GM20000 (cell line): ENCODE data around the gene FBXO9.

Experiments used
- DNase-seq: peaks from one replicate; pipeline ENCODE4 v3.0.0; 2012; ENCODE audit warnings: low spot score
- TF ChIP-seq, protein P1 (sequence below): IDR thresholded peaks from 2 replicates; pipeline ENCODE4 v1.5.1; 2012; ENCODE audit warnings: mild to moderate bottlenecking, control low read depth; ENCODE audit errors: extremely low read depth, missing control alignments

Gene FBXO9

DNA sequence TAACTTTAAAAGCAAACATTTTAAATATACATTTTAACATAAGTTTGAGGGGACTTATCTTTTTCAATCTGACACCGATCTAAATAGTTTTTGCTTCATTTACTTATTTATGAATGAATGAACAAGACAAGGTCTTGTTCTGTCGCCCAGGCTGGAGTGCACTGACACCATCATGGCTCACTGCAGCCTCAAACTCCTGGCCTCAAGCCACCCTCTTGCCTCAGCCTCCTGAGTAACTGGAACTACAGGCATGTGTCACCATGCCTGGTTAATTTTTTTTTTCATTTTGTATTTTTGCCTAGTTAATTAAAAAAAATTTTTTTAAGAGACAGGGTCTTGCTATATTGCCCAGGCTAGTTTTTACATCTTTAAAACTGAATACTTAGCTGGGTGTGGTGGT lies 25.4 kb downstream of the FBXO9 start:
- TF ChIP-seq, protein P1, sequence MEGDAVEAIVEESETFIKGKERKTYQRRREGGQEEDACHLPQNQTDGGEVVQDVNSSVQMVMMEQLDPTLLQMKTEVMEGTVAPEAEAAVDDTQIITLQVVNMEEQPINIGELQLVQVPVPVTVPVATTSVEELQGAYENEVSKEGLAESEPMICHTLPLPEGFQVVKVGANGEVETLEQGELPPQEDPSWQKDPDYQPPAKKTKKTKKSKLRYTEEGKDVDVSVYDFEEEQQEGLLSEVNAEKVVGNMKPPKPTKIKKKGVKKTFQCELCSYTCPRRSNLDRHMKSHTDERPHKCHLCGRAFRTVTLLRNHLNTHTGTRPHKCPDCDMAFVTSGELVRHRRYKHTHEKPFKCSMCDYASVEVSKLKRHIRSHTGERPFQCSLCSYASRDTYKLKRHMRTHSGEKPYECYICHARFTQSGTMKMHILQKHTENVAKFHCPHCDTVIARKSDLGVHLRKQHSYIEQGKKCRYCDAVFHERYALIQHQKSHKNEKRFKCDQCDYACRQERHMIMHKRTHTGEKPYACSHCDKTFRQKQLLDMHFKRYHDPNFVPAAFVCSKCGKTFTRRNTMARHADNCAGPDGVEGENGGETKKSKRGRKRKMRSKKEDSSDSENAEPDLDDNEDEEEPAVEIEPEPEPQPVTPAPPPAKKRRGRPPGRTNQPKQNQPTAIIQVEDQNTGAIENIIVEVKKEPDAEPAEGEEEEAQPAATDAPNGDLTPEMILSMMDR = no peak
- DNase-seq = no peak

DNA sequence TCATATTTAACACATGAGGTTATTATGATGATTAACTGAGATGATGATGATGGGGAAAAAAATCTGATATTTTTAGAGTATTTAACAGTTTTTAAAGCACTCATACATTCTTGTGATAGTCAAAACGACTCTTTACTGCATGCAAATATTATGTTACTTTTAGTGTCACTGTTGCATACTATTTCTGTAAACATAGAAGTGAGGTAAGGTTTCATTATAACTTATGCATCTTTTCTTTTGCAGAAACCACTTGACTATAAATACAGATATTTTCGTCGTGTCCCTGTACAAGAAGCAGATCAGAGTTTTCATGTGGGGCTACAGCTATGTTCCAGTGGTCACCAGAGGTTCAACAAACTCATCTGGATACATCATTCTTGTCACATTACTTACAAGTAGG lies 30.1 kb downstream of the FBXO9 start:
- TF ChIP-seq, protein P1 = no peak
- peak; percentile 10 for DNase-seq

DNA sequence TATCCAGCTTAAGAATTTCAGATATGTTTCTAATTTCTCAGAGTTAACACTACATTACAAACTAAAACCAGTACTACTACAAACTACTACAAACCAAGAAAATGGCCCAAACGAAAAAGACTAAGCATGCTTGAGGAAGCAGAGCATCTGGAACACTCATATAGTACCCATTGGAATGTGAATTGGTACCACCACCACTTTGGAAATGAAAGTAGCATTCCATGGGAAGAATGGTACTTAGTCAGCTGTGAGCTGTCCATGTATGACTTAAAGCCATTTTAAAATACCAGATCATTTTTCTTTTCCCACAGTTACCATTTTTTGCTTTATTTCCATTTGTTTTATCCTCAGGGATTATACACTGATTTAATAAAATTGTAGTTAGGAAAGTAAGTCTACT lies 30.5 kb downstream of the FBXO9 start:
- DNase-seq = no peak
- TF ChIP-seq, protein P1 = no peak

DNA sequence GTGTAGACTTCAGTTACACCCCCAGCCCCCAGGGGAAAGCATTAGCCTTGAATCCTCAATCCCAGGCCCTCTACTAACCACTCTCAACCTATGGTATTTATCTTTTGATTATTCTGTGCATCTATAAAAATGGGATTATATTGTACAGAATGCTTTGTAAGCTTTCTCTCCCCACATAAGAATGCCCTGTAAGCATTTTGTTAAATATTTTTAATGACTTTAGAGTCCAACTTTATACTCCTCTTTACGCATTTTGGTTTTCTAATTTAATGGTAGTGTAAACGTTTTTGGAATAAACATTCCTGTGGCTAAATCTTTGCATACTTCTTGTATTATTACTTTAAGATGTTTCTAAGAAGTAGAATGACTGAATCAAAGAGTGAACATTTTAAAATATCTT lies 35.4 kb downstream of the FBXO9 start:
- no peak for DNase-seq
- TF ChIP-seq, protein P1 = no peak

DNA sequence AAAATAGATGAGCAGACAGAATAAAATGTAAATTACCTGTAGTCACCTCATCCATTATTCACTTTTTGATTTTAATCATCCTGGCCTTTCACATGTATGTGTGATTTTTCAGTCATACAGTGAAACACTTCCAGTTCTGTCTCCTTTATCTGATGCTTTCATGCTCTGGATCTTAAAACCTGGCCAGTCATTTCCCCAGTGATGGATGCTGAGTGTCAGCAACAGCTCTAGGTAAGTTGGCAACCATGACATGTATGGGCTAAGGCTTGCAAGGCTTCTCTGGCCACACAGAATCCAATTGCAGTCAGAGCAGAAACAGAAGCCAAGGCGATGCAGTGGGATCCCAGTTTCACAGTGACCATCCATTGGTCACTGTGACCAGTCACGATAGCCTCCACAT lies 35.8 kb downstream of the FBXO9 start:
- no peak for DNase-seq
- TF ChIP-seq, protein P1 = no peak

DNA sequence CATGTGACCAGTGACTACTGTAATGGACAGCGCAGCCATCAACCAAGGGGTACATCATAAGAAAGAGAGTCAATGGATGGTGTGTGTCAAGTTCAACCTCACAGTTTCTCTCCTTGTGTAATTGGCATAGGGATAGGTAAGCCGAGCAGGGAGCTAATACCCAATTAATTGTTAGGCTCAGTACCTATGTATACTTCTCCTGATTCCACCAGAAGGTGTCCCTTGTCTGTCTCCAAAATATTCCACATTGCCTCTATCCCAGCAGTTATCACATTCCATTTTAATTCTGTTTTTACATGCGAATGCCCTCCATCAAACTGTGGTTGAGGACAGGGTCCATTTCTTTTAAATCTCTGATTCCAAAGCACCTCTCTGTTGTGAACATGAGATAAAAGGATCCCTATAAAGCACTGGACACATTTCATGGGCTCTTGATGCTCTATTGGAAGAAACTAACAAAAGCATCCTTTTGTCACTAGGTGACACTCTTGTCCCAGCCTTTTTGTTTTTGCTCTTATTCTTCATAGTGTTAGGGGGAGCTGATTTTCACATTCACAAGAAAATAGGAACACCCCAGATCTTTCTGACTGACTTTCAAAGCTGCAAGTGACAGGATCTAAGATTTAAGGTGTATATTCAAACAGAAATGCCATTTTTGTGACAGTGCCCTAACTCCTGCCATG lies 38.9 kb downstream of the FBXO9 start:
- TF ChIP-seq, protein P1 = no peak
- no peak for DNase-seq

DNA sequence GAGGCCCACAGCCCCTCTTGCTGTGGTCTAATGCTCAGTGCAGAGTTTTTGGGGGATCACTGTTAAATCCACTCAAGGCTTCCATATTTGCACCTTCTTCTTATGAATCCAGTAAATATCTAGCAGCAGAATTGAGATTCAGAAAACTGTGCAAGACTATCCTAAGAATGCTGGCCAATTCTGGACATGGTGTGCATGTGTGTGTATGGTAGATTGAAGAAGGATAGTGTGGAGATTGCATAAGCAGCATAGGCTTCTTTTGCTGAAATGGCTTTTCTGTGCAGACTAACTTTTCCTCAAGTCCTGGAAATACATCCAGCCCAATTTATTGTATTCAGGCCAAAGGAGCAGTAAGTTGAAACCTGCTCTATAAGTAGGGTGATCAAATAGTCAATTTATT lies 39.7 kb downstream of the FBXO9 start:
- DNase-seq = no peak
- TF ChIP-seq, protein P1 = no peak
